Liver (tissue), 9 donors: ENCODE results near the gene GIT2. TPM values are rescaled to one million over a fixed set of nuclear protein-coding genes. Genes with fewer than 3 reads are reported as not detected.
A peak's percentile ranks its signal among the peaks of the same experiment; 100 is the strongest.

ENCODE experiments used
- DNase-seq: peaks from one replicate; pipeline ENCODE4 v3.0.0-alpha.2; 2017; ENCODE audit warnings: low spot score
- H3K27ac ChIP-seq, 2 donors: one replicate each; pipeline ENCODE4 v1.7.0; 2013; ENCODE audit warnings: inconsistent platforms in 2 of 2, low read length in 2 of 2, control low read depth in 1 of 2, low read depth in 1 of 2, mild to moderate bottlenecking in 1 of 2
- H3K27me3 ChIP-seq, 4 donors: one replicate each; pipeline versions ENCODE4 v1.6.1 to v1.7.0; 2013; ENCODE audit warnings: low read length in 3 of 4, inconsistent platforms in 1 of 4, mild to moderate bottlenecking in 1 of 4, moderate library complexity in 1 of 4; ENCODE audit not compliant: control insufficient read depth in 4 of 4, insufficient read depth in 4 of 4
- H3K36me3 ChIP-seq, 4 donors: one replicate each; pipeline versions ENCODE4 v1.6.1 to v1.7.0; 2013; ENCODE audit warnings: low read length in 3 of 4, mild to moderate bottlenecking in 3 of 4, low read depth in 1 of 4, moderate library complexity in 1 of 4; ENCODE audit not compliant: control insufficient read depth in 4 of 4, insufficient read depth in 3 of 4
- H3K4me1 ChIP-seq, 4 donors: one replicate each; pipeline versions ENCODE4 v1.6.1 to v1.7.0; 2013; ENCODE audit warnings: low read length in 3 of 4, mild to moderate bottlenecking in 3 of 4, moderate library complexity in 1 of 4; ENCODE audit not compliant: control insufficient read depth in 4 of 4, insufficient read depth in 4 of 4
- H3K4me3 ChIP-seq, 3 donors: one replicate each; pipeline versions ENCODE4 v1.6.1 to v1.7.0; 2013; ENCODE audit warnings: low read length in 3 of 3, control low read depth in 1 of 3, low read depth in 1 of 3, mild to moderate bottlenecking in 1 of 3
- H3K9ac ChIP-seq, 2 donors: one replicate each; pipeline ENCODE4 v1.7.0; 2013; ENCODE audit warnings: low read length in 2 of 2, mild to moderate bottlenecking in 2 of 2, moderate library complexity in 2 of 2, control low read depth in 1 of 2, low read depth in 1 of 2
- H3K9me3 ChIP-seq, 4 donors: one replicate each; pipeline versions ENCODE4 v1.6.1 to v1.7.0; 2013; ENCODE audit warnings: low read length in 3 of 4; ENCODE audit not compliant: control insufficient read depth in 4 of 4
- CTCF ChIP-seq: fragments of 150-350 bp; IDR thresholded peaks from 2 replicates; pipeline ENCODE4 v1.5.1; 2017; ENCODE audit warnings: improper control_type of control experiment, low read depth, low read length; ENCODE audit not compliant: missing input control
- EGR1 ChIP-seq, 2 donors: IDR thresholded peaks; 2 replicates each; pipeline ENCODE4 v1.6.1; 2016 to 2018; ENCODE audit warnings: antibody characterized with exemption in 2 of 2, low read depth in 2 of 2
- MAX ChIP-seq: IDR thresholded peaks from 2 replicates; pipeline ENCODE4 v1.6.1; 2016; ENCODE audit warnings: antibody characterized with exemption
- NR2F2 ChIP-seq: IDR thresholded peaks from 2 replicates; pipeline ENCODE4 v1.6.1; 2016; ENCODE audit warnings: antibody characterized with exemption
- RAD21 ChIP-seq, 2 donors: IDR thresholded peaks; 2 replicates each; pipeline ENCODE4 v1.6.1; 2016; ENCODE audit warnings: antibody characterized with exemption in 2 of 2, mild to moderate bottlenecking in 2 of 2
- RXRA ChIP-seq, 2 donors: IDR thresholded peaks; 2 replicates each; pipeline ENCODE4 v1.6.1; 2017 to 2018; ENCODE audit warnings: antibody characterized with exemption in 2 of 2, mild to moderate bottlenecking in 1 of 2
- TAF1 ChIP-seq: conservative IDR thresholded peaks from 2 replicates; pipeline ENCODE4 v1.6.1; 2016; ENCODE audit warnings: antibody characterized with exemption, mild to moderate bottlenecking
- WGBS: extraction: QIAGEN DNeasy Blood & Tissue Kit; methylation state at CpG from one replicate; pipeline ENCODE4 v1.1.7; 2013; 5-methylcytosine and 5-hydroxymethylcytosine counted together
- polyA plus RNA-seq, 2 donors: library from polyadenylated mRNA; stranded (reverse) in 1 of 2; unstranded in 1 of 2; fragments of 200-250 nt in 1 of 2; fragments of >200 nt in 1 of 2; fragmentation: Nextera tagmentation in 1 of 2; extraction: Ambion mirVana in 1 of 2; gene quantifications; one replicate each; pipeline versions ENCODE4 v1.2.1 to v1.2.3, GENCODE V29; 2013 to 2015
- total RNA-seq, 2 donors: library from RNA; depleted of rRNA; stranded (reverse); fragments of >200 nt; gene quantifications; one replicate each; pipeline ENCODE4 v1.2.3, GENCODE V29; 2014
- donor health status: healthy.
- donor health status: healthy.
- donor health status: healthy.
- donor health status: healthy.
- donor health status: healthy.

The GIT2 gene
- total and polyA plus RNA-seq, 4 donors, result 6.7 to 30.4 (median 16.7) TPM

GRCh38 chr12:109880938-109881337, 115.2 kb downstream of the GIT2 start:
- peak overlapping the region in 2 of 3 donors; percentile 63 to 84 for H3K4me3 ChIP-seq
- no peak for DNase-seq
- peak overlapping the region in 1 of 2 donors; percentile 42 for H3K9ac ChIP-seq
- TF ChIP-seq RAD21 (IDR thresholded peaks at IDR 0.05), result no peak
- TF ChIP-seq CTCF, result no peak
- TF ChIP-seq RXRA (IDR thresholded peaks at IDR 0.05), result no peak
- TF ChIP-seq TAF1, result no peak
- TF ChIP-seq EGR1 (IDR thresholded peaks at IDR 0.05; ENCODE audit: low read depth in 2 of 2), result no peak
- no peak for TF ChIP-seq NR2F2
- TF ChIP-seq MAX, result no peak
- no peak overlapping the region for H3K27ac ChIP-seq
- H3K9me3 ChIP-seq, result no peaks in the 10 kb centered on the region
- no peaks in the 10 kb centered on the region for H3K36me3 ChIP-seq
- WGBS, result 10% methylated on average over 9 of the region's 9 CpGs
- no peaks in the 10 kb centered on the region for H3K27me3 ChIP-seq
- peaks cover 6 to 19% (median 15%) of the 10 kb centered on the region in 4 donors for H3K4me1 ChIP-seq

- Histone ChIP-seq H3K9me3 (no peaks in the 10 kb centered on the region), H3K36me3 (no peaks in the 10 kb centered on the region), H3K27ac (peak within 1 kb of the TSS; percentile 58 to 70), H3K4me3 (peak within 1 kb of the TSS; percentile 74 to 97 (median 84)), H3K4me1 (peaks cover 6 to 19% (median 15%) of the 10 kb centered on the region in 4 donors), H3K9ac (peak within 1 kb of the TSS; percentile 74 to 86), H3K27me3 (no peaks in the 10 kb centered on the region)
- peak; percentile 86 for DNase-seq
- peak; percentile 11 to 54 for TF ChIP-seq RAD21 (IDR thresholded peaks at IDR 0.05)
- peak; percentile 85 for TF ChIP-seq CTCF
- no peak for TF ChIP-seq EGR1 (IDR thresholded peaks at IDR 0.05; ENCODE audit: low read depth in 2 of 2)
- WGBS, result under 1% methylated on average over 92 of the region's 92 CpGs
Observed at GRCh38 chr12:109880043-109880931, 115.9 kb downstream of the GIT2 start, which contains the start of gene GLTP. GLTP (minus strand) TSS chr12:109880541; CDS start chr12:109880374, 167 bp downstream.

Other genes with a start within 250 kb of the GIT2 start
- 1 to 10 TPM; 1.3 to 9.6 TPM for gene TRPV4, start 163.0 kb downstream of the GIT2 start, total RNA-seq
- gene TRPV4, start 163.0 kb downstream of the GIT2 start, polyA plus RNA-seq, result 1 to 10 TPM; 2.9 to 4.9 TPM
- gene GLTP, start 115.8 kb downstream of the GIT2 start, total RNA-seq, result 1 to 10 TPM; 8.5 TPM
- gene GLTP, start 115.8 kb downstream of the GIT2 start, polyA plus RNA-seq, result 10 to 100 TPM in 1 of 2 donors, 1 to 10 TPM in 1; 9.0 to 12.8 TPM
- gene TCHP, start 96.1 kb downstream of the GIT2 start, total RNA-seq, result 1 to 10 TPM; 5.4 to 9.8 TPM
- 1 to 10 TPM; 5.0 to 5.1 TPM for gene TCHP, start 96.1 kb downstream of the GIT2 start, polyA plus RNA-seq
- 10 to 100 TPM; 27.0 to 40.5 TPM for gene ANKRD13A, start 3.1 kb upstream of the GIT2 start, total RNA-seq
- 10 to 100 TPM in 1 of 2 donors, 1 to 10 TPM in 1; 7.0 to 10.5 TPM for gene ANKRD13A, start 3.1 kb upstream of the GIT2 start, polyA plus RNA-seq
- gene C12orf76, start 52.2 kb upstream of the GIT2 start, total RNA-seq, result 10 to 100 TPM in 1 of 2 donors, 1 to 10 TPM in 1; 5.9 to 22.4 TPM
- gene C12orf76, start 52.2 kb upstream of the GIT2 start, polyA plus RNA-seq, result 1 to 10 TPM; 5.6 to 6.4 TPM
- gene IFT81, start 128.0 kb upstream of the GIT2 start, total RNA-seq, result 1 to 10 TPM; 2.4 to 4.9 TPM
- 1 to 10 TPM; 1.9 to 3.2 TPM for gene IFT81, start 128.0 kb upstream of the GIT2 start, polyA plus RNA-seq